Measurements from ENCODE around the gene MOGAT1. TPM values are rescaled to one million over a fixed set of nuclear protein-coding genes. Genes with fewer than 3 reads are reported as not detected.

MOGAT1 gene
- total RNA-seq, 1 experiment from 2014 or later, result not detected

DNA sequence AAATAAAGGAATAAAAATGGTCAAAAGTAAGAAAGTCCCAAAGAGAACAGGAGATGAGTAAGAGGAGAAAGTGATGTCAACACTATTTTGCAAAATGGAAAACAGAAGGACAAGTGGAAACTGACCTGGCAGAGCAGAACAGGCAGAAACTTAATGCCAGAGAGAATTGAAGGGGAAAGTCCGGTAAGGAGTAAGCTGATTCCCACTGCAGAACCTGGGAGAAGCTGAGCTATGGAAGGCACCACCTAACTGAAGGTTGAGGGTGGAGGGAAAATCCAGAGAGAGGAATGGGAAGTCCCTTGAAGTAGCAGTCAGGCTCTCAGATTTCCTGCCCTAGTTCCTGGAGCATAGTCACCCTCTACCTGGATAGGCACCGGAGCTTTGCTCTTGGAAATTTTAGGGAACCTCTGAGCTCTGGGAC is 59.8 kb downstream of the MOGAT1 start:
- Mint-ChIP-seq H3K27ac (ENCODE audit: low read depth, unreplicated experiment) (no peak overlapping the region), H3K4me1 (ENCODE audit: insufficient read depth, unreplicated experiment) (peaks cover 11% of the 10 kb centered on the region)
- POLR2A ChIA-PET, result interaction anchor here (0.8 kb wide), 1 partner anchor 20 kb away, joined by 3 read pairs; no protein-coding TSS in a partner anchor

DNA sequence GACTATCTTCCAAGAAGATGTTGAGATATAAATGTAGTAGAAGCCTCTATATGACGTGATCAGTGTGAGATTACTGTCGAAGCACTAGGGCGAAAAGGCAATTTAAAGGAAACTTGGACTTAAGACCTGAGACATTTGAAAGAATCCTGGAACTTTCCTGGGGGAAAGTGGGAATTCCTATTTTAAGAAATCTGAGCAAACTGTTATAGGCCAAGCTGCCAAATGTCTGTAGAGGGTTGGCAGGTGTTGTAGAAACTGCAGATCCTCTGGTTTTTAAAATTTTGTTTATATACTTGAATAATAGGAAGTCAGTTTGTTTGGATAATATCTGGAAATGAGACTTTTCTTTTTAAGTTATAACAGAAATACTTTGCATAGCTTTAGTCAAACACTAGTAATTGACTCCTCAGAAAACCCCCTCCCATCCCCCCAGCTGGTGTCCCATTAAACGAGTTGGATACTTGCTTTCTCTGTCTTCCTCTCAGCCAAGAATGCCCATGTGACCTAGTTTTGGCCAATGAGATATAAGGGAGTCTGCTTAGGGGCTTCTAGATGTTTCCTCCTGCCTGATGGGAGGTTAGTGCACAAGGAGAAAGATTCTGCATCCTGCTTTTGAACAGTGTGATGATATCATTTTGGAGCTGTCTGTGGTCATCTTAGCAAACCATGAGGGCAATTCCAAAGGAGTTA is 61.2 kb downstream of the MOGAT1 start:
- Mint-ChIP-seq H3K27me3 (ENCODE audit: insufficient read depth, unreplicated experiment) (no peaks in the 10 kb centered on the region), H3K4me3 (ENCODE audit: unreplicated experiment) (no peak overlapping the region), H3K27ac (ENCODE audit: low read depth, unreplicated experiment) (no peak overlapping the region), H3K4me1 (ENCODE audit: insufficient read depth, unreplicated experiment) (peaks cover 11% of the 10 kb centered on the region), H3K36me3 (ENCODE audit: insufficient read depth, unreplicated experiment) (no peaks in the 10 kb centered on the region), H3K9me3 (ENCODE audit: unreplicated experiment) (no peaks in the 10 kb centered on the region)
- POLR2A ChIA-PET, result no interaction called here
- TF ChIP-seq, protein P1, sequence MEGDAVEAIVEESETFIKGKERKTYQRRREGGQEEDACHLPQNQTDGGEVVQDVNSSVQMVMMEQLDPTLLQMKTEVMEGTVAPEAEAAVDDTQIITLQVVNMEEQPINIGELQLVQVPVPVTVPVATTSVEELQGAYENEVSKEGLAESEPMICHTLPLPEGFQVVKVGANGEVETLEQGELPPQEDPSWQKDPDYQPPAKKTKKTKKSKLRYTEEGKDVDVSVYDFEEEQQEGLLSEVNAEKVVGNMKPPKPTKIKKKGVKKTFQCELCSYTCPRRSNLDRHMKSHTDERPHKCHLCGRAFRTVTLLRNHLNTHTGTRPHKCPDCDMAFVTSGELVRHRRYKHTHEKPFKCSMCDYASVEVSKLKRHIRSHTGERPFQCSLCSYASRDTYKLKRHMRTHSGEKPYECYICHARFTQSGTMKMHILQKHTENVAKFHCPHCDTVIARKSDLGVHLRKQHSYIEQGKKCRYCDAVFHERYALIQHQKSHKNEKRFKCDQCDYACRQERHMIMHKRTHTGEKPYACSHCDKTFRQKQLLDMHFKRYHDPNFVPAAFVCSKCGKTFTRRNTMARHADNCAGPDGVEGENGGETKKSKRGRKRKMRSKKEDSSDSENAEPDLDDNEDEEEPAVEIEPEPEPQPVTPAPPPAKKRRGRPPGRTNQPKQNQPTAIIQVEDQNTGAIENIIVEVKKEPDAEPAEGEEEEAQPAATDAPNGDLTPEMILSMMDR (IDR thresholded peaks at IDR 0.05; ENCODE audit: unreplicated experiment), result no peak
- no TSS peak for BruUV-seq (replicated peaks)
- intact Hi-C loops (cut with micrococcal nuclease), result no loop called here
- no peak for DNase-seq (ENCODE audit: unreplicated experiment)
- CTCF ChIA-PET, result interaction anchor here (0.8 kb wide), 1 partner anchor 15 kb away, joined by 4 read pairs; no protein-coding TSS in a partner anchor

More for the DNA sequence above, 59.8 kb downstream of the MOGAT1 start:
- Mint-ChIP-seq H3K36me3 (ENCODE audit: insufficient read depth, unreplicated experiment) (no peaks in the 10 kb centered on the region), H3K4me3 (ENCODE audit: unreplicated experiment) (no peak overlapping the region), H3K27me3 (ENCODE audit: insufficient read depth, unreplicated experiment) (no peaks in the 10 kb centered on the region), H3K9me3 (ENCODE audit: unreplicated experiment) (no peaks in the 10 kb centered on the region)
- intact Hi-C loops (cut with micrococcal nuclease), result no loop called here
- BruUV-seq (replicated peaks), result no TSS peak
- CTCF ChIA-PET, result interaction anchor here (1.8 kb wide), 1 partner anchor 17 kb away, joined by 3 read pairs; no protein-coding TSS in a partner anchor
- TF ChIP-seq, protein P1 (IDR thresholded peaks at IDR 0.05; ENCODE audit: unreplicated experiment), result no peak
- DNase-seq (ENCODE audit: unreplicated experiment), result no peak

DNA sequence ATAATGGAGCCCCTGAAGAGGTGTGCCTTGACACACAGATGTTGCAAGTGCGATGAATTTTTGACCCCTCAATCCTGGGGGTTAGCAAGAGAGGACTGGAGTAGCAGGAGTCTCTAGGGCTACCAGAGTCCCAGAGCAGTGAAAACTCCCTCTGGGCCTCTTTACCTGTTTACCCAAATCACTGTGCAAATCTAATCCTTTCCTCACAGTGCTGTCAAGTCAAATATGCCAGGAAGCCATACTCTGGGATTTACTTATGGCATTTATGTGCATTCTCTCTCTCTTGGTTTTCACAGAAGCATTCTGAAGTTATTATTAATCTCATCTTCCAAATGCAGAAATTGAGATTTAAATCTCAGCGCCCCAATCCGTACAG is 62.0 kb downstream of the MOGAT1 start:
- no peaks in the 10 kb centered on the region for H3K36me3 Mint-ChIP-seq (ENCODE audit: insufficient read depth, unreplicated experiment)
- peaks cover 11% of the 10 kb centered on the region for H3K4me1 Mint-ChIP-seq (ENCODE audit: insufficient read depth, unreplicated experiment)
- no TSS peak for BruUV-seq (replicated peaks)
- intact Hi-C loops (cut with micrococcal nuclease), result no loop called here
- no peaks in the 10 kb centered on the region for H3K9me3 Mint-ChIP-seq (ENCODE audit: unreplicated experiment)
- H3K27me3 Mint-ChIP-seq (ENCODE audit: insufficient read depth, unreplicated experiment), result no peaks in the 10 kb centered on the region
- TF ChIP-seq, protein P1 (IDR thresholded peaks at IDR 0.05; ENCODE audit: unreplicated experiment), result no peak
- no peak for DNase-seq (ENCODE audit: unreplicated experiment)
- H3K4me3 Mint-ChIP-seq (ENCODE audit: unreplicated experiment), result no peak overlapping the region
- ChIA-PET POLR2A (no interaction called here), CTCF (interaction anchor here (0.6 to 2.7 kb wide), 2 partner anchors 25 to 128 kb away, joined by 4 to 16 read pairs; no protein-coding TSS in a partner anchor)
- H3K27ac Mint-ChIP-seq (ENCODE audit: low read depth, unreplicated experiment), result no peak overlapping the region

DNA sequence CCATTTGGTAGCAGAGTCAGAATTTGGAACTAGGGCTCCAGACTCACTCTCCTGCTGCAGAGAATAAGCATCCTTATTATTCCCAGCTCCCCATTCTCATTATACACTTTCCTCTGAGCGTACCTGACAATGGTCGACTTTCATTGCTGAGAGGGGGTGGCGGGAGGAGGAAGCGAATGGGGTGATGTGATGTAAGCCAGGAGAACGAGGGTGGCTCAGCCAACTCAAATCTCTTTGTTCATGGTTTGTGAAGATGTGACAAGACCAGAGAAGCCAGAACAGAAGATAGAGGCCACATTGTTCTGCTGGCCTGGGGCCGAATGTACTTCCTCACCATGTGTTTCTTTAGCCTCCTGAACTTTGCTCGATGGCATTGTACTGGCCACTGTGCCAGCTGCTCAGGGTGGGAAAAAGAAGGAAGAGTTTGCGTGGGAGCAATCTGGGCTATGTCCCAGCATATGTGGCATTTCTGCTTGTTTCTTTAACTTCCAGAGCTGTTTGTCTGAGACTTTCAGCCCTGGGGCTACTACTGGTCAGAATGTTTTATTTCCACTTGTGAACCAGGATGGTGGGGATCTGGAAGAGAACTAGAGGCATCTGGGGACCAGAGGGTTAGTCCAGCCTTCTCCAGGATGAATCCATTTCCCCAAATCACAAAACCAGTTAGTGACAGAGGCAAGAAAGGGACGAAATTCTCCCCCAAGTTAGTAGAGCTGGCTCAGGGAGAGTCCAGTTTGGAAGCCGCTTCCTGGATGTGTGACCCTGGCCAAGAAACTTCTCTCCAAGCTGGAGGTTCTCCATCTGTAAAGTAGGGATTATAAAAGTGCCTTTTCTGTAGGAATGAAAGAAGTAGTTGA is 62.6 kb downstream of the MOGAT1 start:
- Mint-ChIP-seq H3K4me3 (ENCODE audit: unreplicated experiment) (no peak overlapping the region), H3K27ac (ENCODE audit: low read depth, unreplicated experiment) (no peak overlapping the region), H3K27me3 (ENCODE audit: insufficient read depth, unreplicated experiment) (no peaks in the 10 kb centered on the region), H3K4me1 (ENCODE audit: insufficient read depth, unreplicated experiment) (peaks cover 11% of the 10 kb centered on the region), H3K36me3 (ENCODE audit: insufficient read depth, unreplicated experiment) (no peaks in the 10 kb centered on the region), H3K9me3 (ENCODE audit: unreplicated experiment) (no peaks in the 10 kb centered on the region)
- intact Hi-C loops (cut with micrococcal nuclease), result no loop called here
- POLR2A ChIA-PET, result interaction anchor here (1.3 kb wide), 1 partner anchor 19 kb away, joined by 3 read pairs; no protein-coding TSS in a partner anchor
- CTCF ChIA-PET, result interaction anchor here (0.6 to 2.7 kb wide), 3 partner anchors 25 to 128 kb away, joined by 3 to 16 read pairs (median 4); no protein-coding TSS in a partner anchor
- BruUV-seq (replicated peaks), result no TSS peak
- no peak for DNase-seq (ENCODE audit: unreplicated experiment)
- TF ChIP-seq, protein P1 (IDR thresholded peaks at IDR 0.05; ENCODE audit: unreplicated experiment), result no peak
